HepG2 (cell line): Measurements from ENCODE around the gene CES3. TPM values are rescaled to one million over a fixed set of nuclear protein-coding genes. Genes with fewer than 3 reads are reported as not detected.

Source experiments
- BCL3 ChIP-seq: sonication (generic); formaldehyde crosslinking; IDR thresholded peaks from 2 replicates; pipeline ENCODE4 v1.5.1; 2020; ENCODE audit warnings: mild to moderate bottlenecking, missing genetic modification reagents, moderate library complexity
- CEBPG ChIP-seq: IDR thresholded peaks from 2 replicates; pipeline ENCODE4 v1.6.1; 2016
- CTCF ChIP-seq: sonication (generic); formaldehyde crosslinking; IDR thresholded peaks from 2 replicates; pipeline ENCODE4 v1.5.0; 2020; ENCODE audit warnings: mild to moderate bottlenecking, missing genetic modification reagents, moderate library complexity
- E2F1 ChIP-seq: sonication (generic); formaldehyde crosslinking; IDR thresholded peaks from 2 replicates; pipeline ENCODE4 v1.5.0; 2020; ENCODE audit warnings: missing genetic modification reagents
- TAF1 ChIP-seq: sonication (generic); formaldehyde crosslinking; IDR thresholded peaks from 2 replicates; pipeline ENCODE4 v1.4.0; 2020; ENCODE audit warnings: missing genetic modification reagents
- ZBTB7B ChIP-seq: sonication (generic); formaldehyde crosslinking; IDR thresholded peaks from 2 replicates; pipeline ENCODE4 v1.4.0; 2020; ENCODE audit warnings: missing genetic modification reagents
- ZMAT3 ChIP-seq: sonication (generic); formaldehyde crosslinking; conservative IDR thresholded peaks from 2 replicates; pipeline ENCODE4 v1.7.0; 2021; ENCODE audit warnings: missing genetic modification reagents
- ZNF383 ChIP-seq: sonication (generic); formaldehyde crosslinking; IDR thresholded peaks from 2 replicates; pipeline ENCODE4 v1.4.0; 2020; ENCODE audit warnings: missing genetic modification reagents, mild to moderate bottlenecking, borderline replicate concordance
- ZNF414 ChIP-seq: sonication (generic); formaldehyde crosslinking; IDR thresholded peaks from 2 replicates; pipeline ENCODE4 v1.5.0; 2020; ENCODE audit warnings: missing genetic modification reagents
- ZNF501 ChIP-seq: sonication (generic); formaldehyde crosslinking; IDR thresholded peaks from 2 replicates; pipeline ENCODE4 v1.5.1; 2020; ENCODE audit warnings: mild to moderate bottlenecking, moderate library complexity, missing genetic modification reagents
- ZNF639 ChIP-seq: conservative IDR thresholded peaks from 2 replicates; pipeline ENCODE4 v1.6.1; 2018; ENCODE audit warnings: missing genetic modification reagents
- ZNF687 ChIP-seq: sonication (generic); formaldehyde crosslinking; IDR thresholded peaks from 2 replicates; pipeline ENCODE4 v1.5.1; 2020; ENCODE audit warnings: mild to moderate bottlenecking, missing genetic modification reagents, moderate library complexity
- ZNF737 ChIP-seq: sonication (generic); formaldehyde crosslinking; IDR thresholded peaks from 2 replicates; pipeline ENCODE4 v1.5.0; 2020; ENCODE audit warnings: missing genetic modification reagents, mild to moderate bottlenecking, borderline replicate concordance
- ZNF839 ChIP-seq: sonication (generic); formaldehyde crosslinking; IDR thresholded peaks from 2 replicates; pipeline ENCODE4 v1.4.0; 2020; ENCODE audit warnings: missing genetic modification reagents, mild to moderate bottlenecking, borderline replicate concordance
- polyA plus RNA-seq, 8 experiments: library from polyadenylated mRNA; depleted of rRNA in 3 of 8; stranded (reverse) in 7 of 8; unstranded in 1 of 8; fragments of >200 nt; fragmentation: Illumina TruSeq in 4 of 8; extraction: Trizol in 4 of 8; gene quantifications; 2 replicates each; pipeline versions ENCODE4 v1.2.1 to v1.2.3, GENCODE V29; 2011 to 2016; ENCODE audit warnings: low read depth in 4 of 8, missing spikeins in 1 of 8, mixed read lengths in 1 of 8; ENCODE audit not compliant: insufficient read depth in 1 of 8
- total RNA-seq, 5 experiments: library from RNA; depleted of rRNA; stranded (reverse); fragments of >200 nt; fragmentation: Illumina TruSeq; extraction: Trizol; gene quantifications; 2 replicates each; pipeline ENCODE4 v1.2.3, GENCODE V29; 2016; ENCODE audit warnings: low read depth in 1 of 5
- TF ChIP-seq, protein P1 (sequence below): fragments of 450-650 bp; IDR thresholded peaks from 2 replicates; pipeline ENCODE4 v1.6.1; 2016

CES3 gene
- total and polyA plus RNA-seq, 2 of the 13 experiments (the other 11 are each of a cell fraction or from before 2014, with no cell fraction given), result 6.6 to 17.4 TPM

GRCh38 chr16:67013823-67014633, 53.0 kb downstream of the CES3 start (continued):
- TF ChIP-seq, protein P1, sequence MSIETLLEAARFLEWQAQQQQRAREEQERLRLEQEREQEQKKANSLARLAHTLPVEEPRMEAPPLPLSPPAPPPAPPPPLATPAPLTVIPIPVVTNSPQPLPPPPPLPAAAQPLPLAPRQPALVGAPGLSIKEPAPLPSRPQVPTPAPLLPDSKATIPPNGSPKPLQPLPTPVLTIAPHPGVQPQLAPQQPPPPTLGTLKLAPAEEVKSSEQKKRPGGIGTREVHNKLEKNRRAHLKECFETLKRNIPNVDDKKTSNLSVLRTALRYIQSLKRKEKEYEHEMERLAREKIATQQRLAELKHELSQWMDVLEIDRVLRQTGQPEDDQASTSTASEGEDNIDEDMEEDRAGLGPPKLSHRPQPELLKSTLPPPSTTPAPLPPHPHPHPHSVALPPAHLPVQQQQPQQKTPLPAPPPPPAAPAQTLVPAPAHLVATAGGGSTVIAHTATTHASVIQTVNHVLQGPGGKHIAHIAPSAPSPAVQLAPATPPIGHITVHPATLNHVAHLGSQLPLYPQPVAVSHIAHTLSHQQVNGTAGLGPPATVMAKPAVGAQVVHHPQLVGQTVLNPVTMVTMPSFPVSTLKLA, result no peak
- TF ChIP-seq ZNF839 (peak; percentile 30; the same call in 1 of the 2 replicates), TAF1 (peak; percentile 13; the same call in 1 of the 2 replicates), E2F1 (CRISPR knock-in tag) (peak; percentile 56; the same call in 1 of the 2 replicates), CTCF (CRISPR knock-in tag) (peak; percentile 48; the same call in 1 of the 2 replicates), ZNF383 (CRISPR knock-in tag) (peak; percentile 48; the same call in 1 of the 2 replicates), CEBPG (CRISPR knock-in tag) (no peak), ZNF414 (CRISPR knock-in tag) (0 out of 2 replicates have a peak, but pooled peaks have one; percentile 36), ZBTB7B (CRISPR knock-in tag) (0 out of 2 replicates have a peak, but pooled peaks have one; percentile 34), ZMAT3 (CRISPR knock-in tag) (0 out of 2 replicates have a peak, but pooled peaks have one; percentile 36), ZNF639 (CRISPR knock-in tag) (no peak), ZNF737 (CRISPR knock-in tag) (no peak), ZNF501 (CRISPR knock-in tag) (0 out of 2 replicates have a peak, but pooled peaks have one; percentile 2), ZNF687 (peak; percentile 74), BCL3 (CRISPR knock-in tag) (peak; percentile 27; the same call in 1 of the 2 replicates)
